ENCODE data around the gene C1QTNF2. TPM values are rescaled to one million over a fixed set of nuclear protein-coding genes. Genes with fewer than 3 reads are reported as not detected.

The C1QTNF2 gene
- not detected for total RNA-seq
- polyA plus RNA-seq (2013, experiment 1 of 2), result 0.36 TPM
- polyA plus RNA-seq (2013, experiment 2 of 2), result 0.58 TPM
- long read RNA-seq, experiment 1, result 0 reads
- long read RNA-seq, experiment 2, result 0 reads
- long read RNA-seq, experiment 3, partial matches to known transcripts, result 0 of 2 reads
- long read RNA-seq, experiment 3, other reads (novel, unspliced or antisense), result 2 of 2 reads
- long read RNA-seq, experiment 4, partial matches to known transcripts, result 0 of 1 reads
- long read RNA-seq, experiment 4, other reads (novel, unspliced or antisense), result 1 of 1 reads

- Mint-ChIP-seq H3K36me3 (ENCODE audit: low read depth) (no peaks in the 10 kb centered on the region), H3K27me3 (ENCODE audit: insufficient read depth) (peaks cover 64% of the 10 kb centered on the region), H3K27ac (no peak within 1 kb of the TSS), H3K4me3 (peak within 1 kb of the TSS; percentile 46), H3K9me3 (no peaks in the 10 kb centered on the region), H3K4me1 (peaks cover 4% of the 10 kb centered on the region)
- WGBS, 2 experiments (ENCODE audit: insufficient coverage in 1 of 2, insufficient read length in 1 of 2), result 7 to 30% methylated on average over 6 to 45 of the region's 45 CpGs
- DNase-seq, result peak; percentile 87
- Histone ChIP-seq H3K36me3 (ENCODE audit: control insufficient read depth, insufficient read depth, low read length) (no peaks in the 10 kb centered on the region), H3K27ac (ENCODE audit: low read depth, low read length) (no peak within 1 kb of the TSS), H3K4me1 (ENCODE audit: control insufficient read depth, insufficient read depth, low read length) (no peaks in the 10 kb centered on the region), H3K9me3 (ENCODE audit: control insufficient read depth, low read length) (no peaks in the 10 kb centered on the region), H3K9ac (ENCODE audit: extremely low read depth, low read length, poor library complexity, severe bottlenecking) (peak within 1 kb of the TSS; percentile 47), H3K27me3 (ENCODE audit: control insufficient read depth, insufficient read depth, low read length, poor library complexity, severe bottlenecking) (peaks cover 56% of the 10 kb centered on the region), H3K4me3 (ENCODE audit: low read length) (peak within 1 kb of the TSS; percentile 72)
- TF ChIP-seq, protein P1, sequence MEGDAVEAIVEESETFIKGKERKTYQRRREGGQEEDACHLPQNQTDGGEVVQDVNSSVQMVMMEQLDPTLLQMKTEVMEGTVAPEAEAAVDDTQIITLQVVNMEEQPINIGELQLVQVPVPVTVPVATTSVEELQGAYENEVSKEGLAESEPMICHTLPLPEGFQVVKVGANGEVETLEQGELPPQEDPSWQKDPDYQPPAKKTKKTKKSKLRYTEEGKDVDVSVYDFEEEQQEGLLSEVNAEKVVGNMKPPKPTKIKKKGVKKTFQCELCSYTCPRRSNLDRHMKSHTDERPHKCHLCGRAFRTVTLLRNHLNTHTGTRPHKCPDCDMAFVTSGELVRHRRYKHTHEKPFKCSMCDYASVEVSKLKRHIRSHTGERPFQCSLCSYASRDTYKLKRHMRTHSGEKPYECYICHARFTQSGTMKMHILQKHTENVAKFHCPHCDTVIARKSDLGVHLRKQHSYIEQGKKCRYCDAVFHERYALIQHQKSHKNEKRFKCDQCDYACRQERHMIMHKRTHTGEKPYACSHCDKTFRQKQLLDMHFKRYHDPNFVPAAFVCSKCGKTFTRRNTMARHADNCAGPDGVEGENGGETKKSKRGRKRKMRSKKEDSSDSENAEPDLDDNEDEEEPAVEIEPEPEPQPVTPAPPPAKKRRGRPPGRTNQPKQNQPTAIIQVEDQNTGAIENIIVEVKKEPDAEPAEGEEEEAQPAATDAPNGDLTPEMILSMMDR (conservative IDR thresholded peaks at IDR 0.05), result no peak
These were observed at the start of gene C1QTNF2 for GRCh38 chr5:160369990-160370712. C1QTNF2 (minus strand) TSS chr5:160370626; CDS start chr5:160355011, 15,615 bp downstream.

- no peaks in the 10 kb centered on the region for H3K9me3 Mint-ChIP-seq
- Histone ChIP-seq H3K27me3 (ENCODE audit: control insufficient read depth, insufficient read depth, low read length, poor library complexity, severe bottlenecking) (no peaks in the 10 kb centered on the region), H3K27ac (ENCODE audit: low read depth, low read length) (no peak overlapping the region), H3K9me3 (ENCODE audit: control insufficient read depth, low read length) (no peaks in the 10 kb centered on the region), H3K4me1 (ENCODE audit: control insufficient read depth, insufficient read depth, low read length) (peaks cover 15% of the 10 kb centered on the region), H3K9ac (ENCODE audit: extremely low read depth, low read length, poor library complexity, severe bottlenecking) (no peak overlapping the region), H3K4me3 (ENCODE audit: low read length) (no peak overlapping the region), H3K36me3 (ENCODE audit: control insufficient read depth, insufficient read depth, low read length) (peaks cover 9% of the 10 kb centered on the region)
- peak overlapping the region; percentile 98 for H3K27ac Mint-ChIP-seq
- DNase-seq, result no peak
- peak overlapping the region; percentile 95 for H3K4me3 Mint-ChIP-seq
- H3K4me1 Mint-ChIP-seq, result peaks cover 56% of the 10 kb centered on the region
- TF ChIP-seq, protein P1 (conservative IDR thresholded peaks at IDR 0.05), result no peak
- peaks cover 6% of the 10 kb centered on the region for H3K36me3 Mint-ChIP-seq (ENCODE audit: low read depth)
- H3K27me3 Mint-ChIP-seq (ENCODE audit: insufficient read depth), result no peaks in the 10 kb centered on the region
These were observed 49.8 kb upstream of the C1QTNF2 start for GRCh38 chr5:160420331-160420610.

DNA sequence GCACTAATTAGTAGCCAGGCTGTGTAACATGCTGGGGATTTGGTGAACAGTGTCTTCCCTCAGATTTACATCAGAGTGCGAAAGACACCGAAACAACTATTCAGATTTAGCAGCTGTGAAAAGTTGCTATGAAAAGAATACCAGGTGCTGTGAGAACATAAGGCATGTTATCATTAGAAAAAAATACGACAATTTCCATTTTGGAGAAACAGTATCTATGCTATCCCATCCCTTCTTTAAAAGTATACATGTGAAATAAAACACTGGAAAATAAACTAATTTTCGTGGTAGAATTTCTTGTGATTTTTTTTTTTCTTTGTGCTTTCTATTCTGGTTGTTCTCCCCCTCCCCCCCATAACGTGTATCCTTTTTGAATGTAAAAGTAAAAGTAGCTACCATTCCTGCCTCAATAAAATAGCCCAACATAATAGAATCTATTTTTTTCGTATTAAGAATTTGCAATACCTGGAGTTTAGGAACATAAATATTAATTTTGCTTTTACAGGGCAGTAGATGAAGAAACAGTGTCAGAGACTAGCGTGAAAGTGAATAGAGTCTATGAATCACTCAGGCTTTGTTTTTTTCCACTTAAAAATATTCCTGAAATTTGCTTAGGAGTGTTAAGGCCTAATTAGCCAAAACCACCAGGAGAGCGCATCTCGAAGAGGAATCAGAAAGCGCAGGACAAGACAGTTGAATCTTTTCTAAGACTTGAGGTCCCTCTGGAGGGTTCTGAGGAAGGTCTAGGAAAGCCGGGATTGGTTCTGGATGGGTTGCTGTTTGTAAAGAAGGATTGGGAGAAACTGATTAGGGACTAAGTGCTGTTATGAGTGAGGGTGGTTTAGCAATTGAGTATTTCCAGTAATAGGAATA is 49.3 kb upstream of the C1QTNF2 start:
- Mint-ChIP-seq H3K9me3 (no peaks in the 10 kb centered on the region), H3K36me3 (ENCODE audit: low read depth) (peaks cover 8% of the 10 kb centered on the region), H3K27ac (peak overlapping the region; percentile 98), H3K4me3 (peak overlapping the region; percentile 95), H3K4me1 (peaks cover 50% of the 10 kb centered on the region), H3K27me3 (ENCODE audit: insufficient read depth) (no peaks in the 10 kb centered on the region)
- Histone ChIP-seq H3K4me3 (ENCODE audit: low read length) (peak overlapping the region; percentile 91), H3K27me3 (ENCODE audit: control insufficient read depth, insufficient read depth, low read length, poor library complexity, severe bottlenecking) (no peaks in the 10 kb centered on the region), H3K9ac (ENCODE audit: extremely low read depth, low read length, poor library complexity, severe bottlenecking) (peak overlapping the region; percentile 94), H3K36me3 (ENCODE audit: control insufficient read depth, insufficient read depth, low read length) (peaks cover 14% of the 10 kb centered on the region), H3K9me3 (ENCODE audit: control insufficient read depth, low read length) (no peaks in the 10 kb centered on the region), H3K4me1 (ENCODE audit: control insufficient read depth, insufficient read depth, low read length) (peaks cover 14% of the 10 kb centered on the region), H3K27ac (ENCODE audit: low read depth, low read length) (peak overlapping the region; percentile 76)
- TF ChIP-seq, protein P1 (conservative IDR thresholded peaks at IDR 0.05), result no peak
- WGBS, 2 experiments (ENCODE audit: insufficient coverage in 1 of 2, insufficient read length in 1 of 2), result 58 to 61% methylated on average over 9 of the region's 11 CpGs
- DNase-seq, result no peak

Data from endodermal cell (in vitro differentiated cells).